Measurements from ENCODE around the gene PGP.

- TF ChIP-seq CTCF (IDR thresholded peaks at IDR 0.05; ENCODE audit: insufficient read depth, low read length, poor library complexity, severe bottlenecking): no peak
- TF ChIP-seq EZH2phosphoT487 (conservative IDR thresholded peaks at IDR 0.05; ENCODE audit: low read length): no peak
These were observed 14.5 kb upstream of the PGP start for GRCh38 chr16:2229091-2229490.
